ENCODE results near the gene TBK1.

The TBK1 gene

DNA sequence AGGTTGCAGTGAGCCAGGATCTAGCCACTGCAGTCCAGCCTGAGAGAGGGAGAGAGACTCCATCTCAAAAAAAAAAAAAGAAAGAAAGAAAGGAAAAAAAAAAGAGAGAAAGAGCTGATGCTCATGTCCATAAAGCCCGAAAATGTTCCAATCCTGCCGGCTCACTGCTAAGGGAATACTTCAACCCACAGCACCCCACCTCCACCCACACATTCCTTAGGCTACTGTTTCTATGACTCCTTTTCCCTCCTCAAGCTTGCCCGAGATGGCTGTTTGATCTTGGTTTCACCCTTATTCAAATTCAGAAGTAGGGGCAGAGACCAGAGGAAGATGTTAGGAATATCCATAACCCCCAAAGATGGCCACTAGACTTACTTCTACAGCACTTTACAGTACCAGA lies 98.8 kb downstream of the TBK1 start:
- no peak for DNase-seq

DNA sequence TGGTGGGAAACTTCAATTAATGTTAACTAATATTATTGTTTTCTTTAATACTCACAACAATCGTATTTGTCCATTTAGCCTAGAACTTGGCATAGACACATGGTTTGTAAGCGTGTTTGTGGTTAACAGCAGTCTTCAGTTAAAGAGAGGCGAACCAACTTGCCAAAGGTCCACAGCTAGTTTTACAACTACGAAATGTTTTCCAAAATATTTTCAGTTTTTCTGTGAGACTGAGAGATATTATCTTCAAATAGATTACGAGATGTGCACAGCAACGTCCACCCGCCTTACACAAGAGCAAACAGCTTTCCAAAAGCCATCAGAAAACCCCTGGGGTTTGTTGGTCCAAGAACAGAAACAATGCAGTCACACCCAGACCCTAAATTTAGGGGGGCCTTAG lies 99.8 kb downstream of the TBK1 start:
- DNase-seq: no peak

Data from NCI-H146 (cell line).